Testis (tissue), 2 donors: ENCODE data around the gene ZBTB7A.

Source experiments
- CTCF ChIP-seq, 3 experiments: fragments of 450-650 bp in 2 of 3; fragments of 200-600 bp in 1 of 3; sonication (generic) in 1 of 3; IDR thresholded peaks; one replicate each; pipeline ENCODE4 v1.5.1; 2016 to 2019; ENCODE audit warnings: antibody characterized with exemption in 3 of 3, mild to moderate bottlenecking in 2 of 3, moderate library complexity in 1 of 3
- POLR2A ChIP-seq: fragments of 450-650 bp; IDR thresholded peaks from one replicate; pipeline ENCODE4 v1.6.1; 2017; ENCODE audit warnings: antibody characterized with exemption, mild to moderate bottlenecking, moderate library complexity

GRCh38 chr19:4036576-4037300 is 30.0 kb downstream of the ZBTB7A start:
- no peak for TF ChIP-seq CTCF (IDR thresholded peaks at IDR 0.05)
- TF ChIP-seq POLR2A, result no peak
